AG09319 (cell line): ENCODE results near the gene CC2D1A.

ENCODE experiments used
- DNase-seq: peaks from one replicate; pipeline ENCODE4 v3.0.0-alpha.2; 2010; ENCODE audit warnings: low read depth; ENCODE audit errors: extremely low read depth
- TF ChIP-seq, protein P1 (sequence below): IDR thresholded peaks from 2 replicates; pipeline ENCODE4 v1.5.1; 2011; ENCODE audit warnings: low read depth, mild to moderate bottlenecking, inconsistent platforms, low read length, moderate library complexity

CC2D1A gene

DNA sequence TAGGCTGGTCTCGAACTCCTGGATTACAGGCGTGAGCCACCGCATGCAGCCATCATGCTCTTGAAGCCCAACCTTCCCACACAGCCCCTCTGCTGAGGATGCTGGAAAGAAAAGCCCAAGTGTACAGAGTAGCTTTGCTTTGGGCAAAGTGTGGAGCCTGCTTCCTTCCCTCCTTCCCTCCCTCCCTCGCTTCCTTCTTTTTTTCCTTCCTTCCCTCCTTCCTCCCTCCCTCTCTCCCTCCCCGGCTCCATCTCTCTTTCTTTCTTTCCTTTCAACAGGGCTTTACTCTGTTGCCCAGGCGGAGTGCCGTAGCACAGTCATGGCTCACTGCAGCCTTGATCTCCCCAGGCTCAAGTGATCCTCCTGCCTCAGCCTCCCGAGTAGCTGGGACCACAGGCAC lies 2.7 kb downstream of the CC2D1A start:
- TF ChIP-seq, protein P1, sequence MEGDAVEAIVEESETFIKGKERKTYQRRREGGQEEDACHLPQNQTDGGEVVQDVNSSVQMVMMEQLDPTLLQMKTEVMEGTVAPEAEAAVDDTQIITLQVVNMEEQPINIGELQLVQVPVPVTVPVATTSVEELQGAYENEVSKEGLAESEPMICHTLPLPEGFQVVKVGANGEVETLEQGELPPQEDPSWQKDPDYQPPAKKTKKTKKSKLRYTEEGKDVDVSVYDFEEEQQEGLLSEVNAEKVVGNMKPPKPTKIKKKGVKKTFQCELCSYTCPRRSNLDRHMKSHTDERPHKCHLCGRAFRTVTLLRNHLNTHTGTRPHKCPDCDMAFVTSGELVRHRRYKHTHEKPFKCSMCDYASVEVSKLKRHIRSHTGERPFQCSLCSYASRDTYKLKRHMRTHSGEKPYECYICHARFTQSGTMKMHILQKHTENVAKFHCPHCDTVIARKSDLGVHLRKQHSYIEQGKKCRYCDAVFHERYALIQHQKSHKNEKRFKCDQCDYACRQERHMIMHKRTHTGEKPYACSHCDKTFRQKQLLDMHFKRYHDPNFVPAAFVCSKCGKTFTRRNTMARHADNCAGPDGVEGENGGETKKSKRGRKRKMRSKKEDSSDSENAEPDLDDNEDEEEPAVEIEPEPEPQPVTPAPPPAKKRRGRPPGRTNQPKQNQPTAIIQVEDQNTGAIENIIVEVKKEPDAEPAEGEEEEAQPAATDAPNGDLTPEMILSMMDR, result no peak
- DNase-seq, result no peak

DNA sequence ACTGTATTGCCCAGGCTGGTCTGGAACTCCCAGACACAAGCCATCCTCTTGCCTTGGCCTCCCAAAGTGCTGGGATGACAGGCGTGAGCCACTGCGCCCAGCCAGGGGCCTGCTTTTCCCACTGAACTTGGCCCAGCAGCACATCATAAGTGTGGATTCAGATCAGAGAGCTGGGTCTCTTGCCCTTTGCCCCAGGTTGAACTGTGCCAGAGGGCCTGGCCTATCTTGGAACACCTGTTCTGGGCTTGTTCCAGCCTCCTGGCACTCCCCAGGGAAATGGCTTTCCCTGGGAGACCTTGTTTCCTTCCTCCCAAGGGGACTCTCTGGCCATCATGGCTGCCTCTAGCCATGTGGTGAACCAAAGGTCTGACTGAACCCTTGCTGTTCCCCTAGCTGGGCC lies 3.4 kb downstream of the CC2D1A start:
- TF ChIP-seq, protein P1, result no peak
- DNase-seq, result no peak

DNA sequence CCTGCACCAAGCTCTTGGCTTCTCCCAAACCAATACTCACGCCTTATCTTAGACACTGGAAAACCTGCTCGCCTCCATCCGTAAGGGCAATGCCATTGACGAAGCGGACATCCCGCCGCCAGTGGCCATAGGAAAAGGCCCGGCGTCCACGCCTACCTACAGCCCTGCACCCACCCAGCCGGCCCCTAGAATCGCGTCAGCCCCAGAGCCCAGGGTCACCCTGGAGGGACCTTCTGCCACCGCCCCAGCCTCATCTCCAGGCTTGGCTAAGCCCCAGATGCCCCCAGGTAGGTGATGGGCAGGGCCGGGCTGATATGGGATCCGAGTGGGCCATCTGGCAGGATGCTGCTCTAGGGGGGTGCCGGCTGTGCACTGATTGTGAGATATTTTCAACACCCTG lies 7.4 kb downstream of the CC2D1A start:
- no peak for DNase-seq
- TF ChIP-seq, protein P1, result no peak

DNA sequence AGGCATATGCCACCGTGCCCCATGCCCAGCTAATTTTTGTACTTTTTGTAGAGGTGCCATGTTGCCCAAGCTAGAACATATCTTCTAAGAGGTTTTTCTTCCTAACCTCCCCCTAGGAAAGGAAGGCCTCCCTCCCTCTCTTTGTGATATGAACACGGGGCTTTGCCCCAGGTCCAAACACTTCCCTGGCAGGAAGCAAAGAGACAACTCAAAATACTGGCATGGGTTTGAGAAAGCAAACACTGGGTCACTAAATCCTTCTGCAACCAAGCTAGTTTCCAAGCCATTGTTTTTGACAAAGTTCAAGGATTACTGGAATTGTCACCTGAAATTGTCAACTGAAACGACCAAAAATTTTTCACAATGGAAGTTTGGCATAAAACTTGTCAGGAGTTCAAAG lies 8.8 kb downstream of the CC2D1A start:
- TF ChIP-seq, protein P1, result no peak
- DNase-seq, result no peak

DNA sequence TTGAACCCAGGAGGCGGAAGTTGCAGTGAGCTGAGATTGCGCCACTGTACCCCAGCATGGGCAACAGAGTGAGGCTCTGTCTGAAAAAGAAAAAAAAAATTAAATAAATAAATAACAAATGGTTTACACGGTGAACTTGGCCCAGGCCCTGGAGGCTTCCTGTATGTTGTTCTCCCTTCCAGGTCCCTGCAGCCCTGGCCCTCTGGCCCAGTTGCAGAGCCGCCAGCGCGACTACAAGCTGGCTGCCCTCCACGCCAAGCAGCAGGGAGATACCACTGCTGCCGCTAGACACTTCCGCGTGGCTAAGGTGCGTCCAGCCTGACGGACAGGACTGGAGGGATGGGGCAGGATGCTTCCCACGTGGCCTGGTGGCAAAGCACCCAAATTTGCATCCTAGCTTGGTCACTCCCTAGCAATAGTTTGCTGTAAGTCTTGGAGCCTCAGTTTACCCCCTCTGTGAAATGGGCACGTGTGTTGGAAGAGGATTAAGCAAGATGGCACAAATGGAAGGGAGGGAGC lies 11.9 kb downstream of the CC2D1A start:
- no peak for DNase-seq
- TF ChIP-seq, protein P1, result no peak

DNA sequence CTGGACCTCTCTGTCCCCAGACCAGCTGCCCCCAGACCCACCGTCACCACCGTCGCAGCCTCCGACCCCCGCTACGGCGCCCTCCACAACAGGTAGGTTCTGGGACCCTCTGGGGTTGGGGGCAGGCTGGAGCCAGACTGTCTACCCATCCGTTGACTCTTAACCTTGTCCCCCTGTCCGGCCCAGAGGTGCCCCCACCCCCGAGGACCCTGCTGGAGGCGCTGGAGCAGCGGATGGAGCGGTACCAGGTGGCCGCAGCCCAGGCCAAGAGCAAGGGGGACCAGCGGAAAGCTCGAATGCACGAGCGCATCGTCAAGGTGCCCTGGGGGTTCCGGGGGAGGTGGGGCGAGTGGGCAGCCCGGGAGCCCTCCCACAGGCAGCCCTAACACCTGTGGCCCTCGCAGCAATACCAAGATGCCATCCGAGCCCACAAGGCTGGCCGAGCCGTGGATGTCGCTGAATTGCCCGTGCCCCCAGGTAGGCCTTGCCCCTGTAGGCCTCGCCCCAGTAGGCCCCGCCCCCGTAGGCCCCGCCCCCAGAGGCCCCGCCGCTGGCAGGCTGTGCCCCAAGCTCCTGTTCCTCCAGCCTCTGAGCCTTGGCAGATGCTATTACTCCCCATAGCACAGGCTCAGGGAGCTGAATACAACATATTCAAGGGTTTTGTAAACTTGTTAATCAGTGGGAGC lies 12.9 kb downstream of the CC2D1A start:
- TF ChIP-seq, protein P1, result no peak
- no peak for DNase-seq

DNA sequence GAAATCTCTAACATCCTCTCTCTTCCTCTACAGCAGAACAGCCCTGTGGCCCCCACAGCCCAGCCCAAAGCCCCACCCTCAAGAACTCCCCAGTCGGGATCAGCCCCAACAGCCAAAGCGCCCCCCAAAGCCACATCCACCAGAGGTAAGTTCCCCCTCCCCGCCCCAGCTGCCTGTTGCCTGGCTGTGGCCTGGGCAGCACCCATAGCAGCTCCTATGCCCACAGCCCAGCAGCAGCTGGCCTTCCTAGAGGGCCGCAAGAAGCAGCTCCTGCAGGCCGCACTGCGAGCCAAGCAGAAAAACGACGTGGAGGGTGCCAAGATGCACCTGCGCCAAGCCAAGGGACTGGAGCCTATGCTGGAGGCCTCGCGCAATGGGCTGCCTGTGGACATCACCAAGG lies 14.5 kb downstream of the CC2D1A start:
- no peak for DNase-seq
- TF ChIP-seq, protein P1, result no peak
